ENCODE data around the gene EFS.

EFS gene

GRCh38 chr14:23321572-23322547 is 43.1 kb downstream of the EFS start (continued):
- TF ChIP-seq, protein P1, sequence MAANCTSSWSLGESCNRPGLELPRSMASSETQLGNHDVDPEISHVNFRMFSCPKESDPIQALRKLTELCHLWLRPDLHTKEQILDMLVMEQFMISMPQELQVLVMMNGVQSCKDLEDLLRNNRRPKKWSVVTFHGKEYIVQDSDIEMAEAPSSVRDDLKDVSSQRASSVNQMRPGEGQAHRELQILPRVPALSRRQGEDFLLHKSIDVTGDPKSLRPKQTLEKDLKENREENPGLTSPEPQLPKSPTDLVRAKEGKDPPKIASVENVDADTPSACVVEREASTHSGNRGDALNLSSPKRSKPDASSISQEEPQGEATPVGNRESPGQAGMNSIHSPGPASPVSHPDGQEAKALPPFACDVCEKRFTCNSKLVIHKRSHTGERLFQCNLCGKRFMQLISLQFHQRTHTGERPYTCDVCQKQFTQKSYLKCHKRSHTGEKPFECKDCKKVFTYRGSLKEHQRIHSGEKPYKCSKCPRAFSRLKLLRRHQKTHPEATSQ (tag by site-specific recombination; IDR thresholded peaks at IDR 0.05): no peak
- TF ChIP-seq ZNF600 (tag by site-specific recombination; IDR thresholded peaks at IDR 0.05) (peak; percentile 76), ZBTB20 (tag by site-specific recombination; IDR thresholded peaks at IDR 0.05) (peak; percentile 54), ZNF341 (tag by site-specific recombination; IDR thresholded peaks at IDR 0.05; ENCODE audit: low read depth) (peak; percentile 69), BCL11A (tag by site-specific recombination; IDR thresholded peaks at IDR 0.05; ENCODE audit: low read depth) (no peak), SALL2 (tag by site-specific recombination; IDR thresholded peaks at IDR 0.05; ENCODE audit: borderline replicate concordance) (no peak), ZNF239 (tag by site-specific recombination; IDR thresholded peaks at IDR 0.05) (no peak)
- TF ChIP-seq, protein P2, sequence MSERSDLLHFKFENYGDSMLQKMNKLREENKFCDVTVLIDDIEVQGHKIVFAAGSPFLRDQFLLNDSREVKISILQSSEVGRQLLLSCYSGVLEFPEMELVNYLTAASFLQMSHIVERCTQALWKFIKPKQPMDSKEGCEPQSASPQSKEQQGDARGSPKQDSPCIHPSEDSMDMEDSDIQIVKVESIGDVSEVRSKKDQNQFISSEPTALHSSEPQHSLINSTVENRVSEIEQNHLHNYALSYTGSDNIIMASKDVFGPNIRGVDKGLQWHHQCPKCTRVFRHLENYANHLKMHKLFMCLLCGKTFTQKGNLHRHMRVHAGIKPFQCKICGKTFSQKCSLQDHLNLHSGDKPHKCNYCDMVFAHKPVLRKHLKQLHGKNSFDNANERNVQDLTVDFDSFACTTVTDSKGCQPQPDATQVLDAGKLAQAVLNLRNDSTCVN (tag by site-specific recombination; optimal IDR thresholded peaks at IDR 0.05): peak; percentile 7
- TF ChIP-seq, protein P3, sequence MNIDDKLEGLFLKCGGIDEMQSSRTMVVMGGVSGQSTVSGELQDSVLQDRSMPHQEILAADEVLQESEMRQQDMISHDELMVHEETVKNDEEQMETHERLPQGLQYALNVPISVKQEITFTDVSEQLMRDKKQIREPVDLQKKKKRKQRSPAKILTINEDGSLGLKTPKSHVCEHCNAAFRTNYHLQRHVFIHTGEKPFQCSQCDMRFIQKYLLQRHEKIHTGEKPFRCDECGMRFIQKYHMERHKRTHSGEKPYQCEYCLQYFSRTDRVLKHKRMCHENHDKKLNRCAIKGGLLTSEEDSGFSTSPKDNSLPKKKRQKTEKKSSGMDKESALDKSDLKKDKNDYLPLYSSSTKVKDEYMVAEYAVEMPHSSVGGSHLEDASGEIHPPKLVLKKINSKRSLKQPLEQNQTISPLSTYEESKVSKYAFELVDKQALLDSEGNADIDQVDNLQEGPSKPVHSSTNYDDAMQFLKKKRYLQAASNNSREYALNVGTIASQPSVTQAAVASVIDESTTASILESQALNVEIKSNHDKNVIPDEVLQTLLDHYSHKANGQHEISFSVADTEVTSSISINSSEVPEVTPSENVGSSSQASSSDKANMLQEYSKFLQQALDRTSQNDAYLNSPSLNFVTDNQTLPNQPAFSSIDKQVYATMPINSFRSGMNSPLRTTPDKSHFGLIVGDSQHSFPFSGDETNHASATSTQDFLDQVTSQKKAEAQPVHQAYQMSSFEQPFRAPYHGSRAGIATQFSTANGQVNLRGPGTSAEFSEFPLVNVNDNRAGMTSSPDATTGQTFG (tag by site-specific recombination; IDR thresholded peaks at IDR 0.05; ENCODE audit: borderline replicate concordance): no peak
- TF ChIP-seq, protein P4, sequence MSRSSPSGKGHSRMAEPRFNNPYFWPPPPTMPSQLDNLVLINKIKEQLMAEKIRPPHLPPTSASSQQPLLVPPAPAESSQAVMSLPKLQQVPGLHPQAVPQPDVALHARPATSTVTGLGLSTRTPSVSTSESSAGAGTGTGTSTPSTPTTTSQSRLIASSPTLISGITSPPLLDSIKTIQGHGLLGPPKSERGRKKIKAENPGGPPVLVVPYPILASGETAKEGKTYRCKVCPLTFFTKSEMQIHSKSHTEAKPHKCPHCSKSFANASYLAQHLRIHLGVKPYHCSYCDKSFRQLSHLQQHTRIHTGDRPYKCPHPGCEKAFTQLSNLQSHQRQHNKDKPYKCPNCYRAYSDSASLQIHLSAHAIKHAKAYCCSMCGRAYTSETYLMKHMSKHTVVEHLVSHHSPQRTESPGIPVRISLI (tag by site-specific recombination; IDR thresholded peaks at IDR 0.05): no peak

DNA sequence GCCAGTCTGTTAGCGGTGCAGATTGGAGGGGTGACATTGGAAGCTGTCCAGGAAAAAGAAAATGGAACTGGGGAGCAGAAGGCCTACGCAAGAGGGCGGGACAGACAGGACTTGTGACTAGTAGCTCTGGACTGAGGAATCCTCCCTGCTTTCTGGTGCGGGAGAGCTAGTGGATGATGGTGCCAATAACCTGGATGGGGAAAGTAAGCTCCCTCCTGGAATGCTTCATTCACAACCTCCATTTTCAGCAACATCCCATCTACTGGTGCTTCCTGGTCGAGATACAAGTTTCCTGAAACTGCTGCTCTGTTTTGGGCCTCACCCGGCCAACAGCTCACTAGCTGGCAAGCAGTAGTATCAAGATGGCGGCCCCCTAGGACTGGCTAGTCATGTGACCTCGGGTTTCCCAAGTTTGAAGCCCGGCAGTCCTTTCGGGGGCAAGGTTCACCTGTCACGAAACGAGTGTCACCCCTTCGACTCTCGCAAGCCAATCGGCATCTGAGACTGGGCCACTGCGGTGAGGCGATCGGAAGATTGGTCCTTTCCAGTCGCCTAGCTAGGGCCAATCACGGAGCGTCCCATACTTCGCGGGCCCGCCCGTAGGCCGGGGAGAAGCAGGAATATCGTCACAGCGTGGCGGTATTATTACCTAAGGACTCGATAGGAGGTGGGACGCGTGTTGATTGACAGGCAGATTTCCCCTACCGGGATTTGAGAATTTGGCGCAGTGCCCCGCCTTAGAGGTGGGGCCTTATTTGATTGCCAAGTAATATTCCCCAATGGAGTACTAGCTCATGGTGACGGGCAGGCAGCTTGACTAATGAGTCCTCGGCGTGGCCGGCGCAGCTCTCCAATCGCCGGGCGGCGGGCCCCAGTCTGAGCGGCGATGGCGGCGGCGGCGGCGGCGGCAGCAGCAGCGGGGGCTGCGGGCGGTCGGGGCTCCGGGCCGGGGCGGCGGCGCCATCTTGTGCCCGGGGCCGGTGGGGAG is 44.1 kb downstream of the EFS start, which contains the start of gene PABPN1:
PABPN1 (plus strand) TSS at position 874 of the 988 bp plus-strand sequence; CDS start at position 887, 13 bp downstream.
- no peaks in the 10 kb centered on the region for H3K9me3 ChIP-seq (ENCODE audit: control insufficient read depth, insufficient read depth, low read depth, low read length)
- H3K4me3 ChIP-seq (ENCODE audit: low read depth, low read length): peak within 1 kb of the TSS; percentile 97
- ChIA-PET POLR2A (interaction anchor here (0.5 to 7.9 kb wide), 26 partner anchors 8 to 868 kb away, joined by 3 to 170 read pairs (median 4); partner anchors contain the start of genes ACIN1, BCL2L2, C14orf119 and DCAF11), CTCF (interaction anchor here (0.6 to 2.5 kb wide), 13 partner anchors 13 to 311 kb away, joined by 3 to 14 read pairs (median 4); no protein-coding TSS in a partner anchor)
- peaks cover 28 to 41% of the 10 kb centered on the region in 2 experiments for H3K36me3 ChIP-seq (ENCODE audit: control insufficient read depth in 2 of 2, insufficient read depth in 1 of 2, low read length in 2 of 2)
- H3K27ac ChIP-seq (ENCODE audit: extremely low read depth, low read depth, low read length): peak within 1 kb of the TSS; percentile 92
- H3K4me1 ChIP-seq (ENCODE audit: control insufficient read depth, insufficient read depth, low read length): peaks cover 15% of the 10 kb centered on the region
- TF ChIP-seq ZNF76 (tag by site-specific recombination; IDR thresholded peaks at IDR 0.05; ENCODE audit: borderline replicate concordance, low read depth): peak; percentile 92
- peak; percentile 36; the same call in 1 of the 2 replicates for TF ChIP-seq WT1 (tag by site-specific recombination; IDR thresholded peaks at IDR 0.05)
- TF ChIP-seq ZNF10 (tag by site-specific recombination; IDR thresholded peaks at IDR 0.05): no peak
- TF ChIP-seq ZNF184 (tag by site-specific recombination; IDR thresholded peaks at IDR 0.05): peak; percentile 74
- no peak for TF ChIP-seq ZFP69B (tag by site-specific recombination; IDR thresholded peaks at IDR 0.05)
- TF ChIP-seq ZNF324 (tag by site-specific recombination; IDR thresholded peaks at IDR 0.05): 0 out of 2 replicates have a peak, but pooled peaks have one; percentile 18
- TF ChIP-seq ZXDB (tag by site-specific recombination; IDR thresholded peaks at IDR 0.05): peak; percentile 80; the same call in 1 of the 2 replicates
- no peak for TF ChIP-seq TCF7L2 (IDR thresholded peaks at IDR 0.05; ENCODE audit: borderline replicate concordance, low read depth, low read length)
- TF ChIP-seq ZNF629 (tag by site-specific recombination; IDR thresholded peaks at IDR 0.05): peak; percentile 100
- no peak for TF ChIP-seq PRDM2 (tag by site-specific recombination; IDR thresholded peaks at IDR 0.05; ENCODE audit: borderline replicate concordance)
